ENCODE results near the gene SCGB3A2. TPM values are rescaled to one million over a fixed set of nuclear protein-coding genes. Genes with fewer than 3 reads are reported as not detected.
A peak's percentile ranks its signal among the peaks of the same experiment; 100 is the strongest.
"Not testable (repeated sequence)": the region's sequence is repeated elsewhere in the genome, so short reads cannot be mapped to it uniquely, and the experiment has no call there.

SCGB3A2 gene
- polyA plus RNA-seq, 3 donors: 1.3 to 15.9 (median 9.3) TPM

GRCh38 chr5:147869112-147869511 lies 9.4 kb upstream of the SCGB3A2 start:
- no peak overlapping the region for H3K27ac Mint-ChIP-seq
- peaks cover 1 to 10% (median 2%) of the 10 kb centered on the region in 7 donors for H3K9me3 Mint-ChIP-seq
- peaks cover 45% of the 10 kb centered on the region for H3K4me1 Mint-ChIP-seq
- H3K36me3 ChIP-seq (replicated peaks in 1 of 2; ENCODE audit: control insufficient read depth in 1 of 2, insufficient read depth in 2 of 2, low read length in 2 of 2): no peaks in the 10 kb centered on the region
- H2AFZ ChIP-seq (ENCODE audit: insufficient read depth, low read depth, low read length, poor library complexity, severe bottlenecking): no peak overlapping the region
- H3K9me3 ChIP-seq (replicated peaks in 1 of 2; ENCODE audit: control insufficient read depth in 1 of 2, insufficient read depth in 1 of 2, low read length in 2 of 2): no peaks in the 10 kb centered on the region
- no peaks in the 10 kb centered on the region for H3K79me2 ChIP-seq (ENCODE audit: insufficient read depth, low read length)
- no peak overlapping the region for H3K4me3 Mint-ChIP-seq
- peaks cover 3 to 11% of the 10 kb centered on the region in 2 donors for H3K4me1 ChIP-seq (ENCODE audit: control insufficient read depth in 1 of 2, insufficient read depth in 2 of 2, low read length in 2 of 2)
- DNase-seq: no peak
- no peak overlapping the region for H3K4me3 ChIP-seq (replicated peaks in 1 of 3; ENCODE audit: low read depth in 2 of 3, low read length in 3 of 3)
- H3K27me3 Mint-ChIP-seq (ENCODE audit: low read depth in 3 of 3): peaks cover 0 to 2% (median 0%) of the 10 kb centered on the region in 3 donors
- H3K9ac ChIP-seq (ENCODE audit: insufficient read depth, low read length, poor library complexity, severe bottlenecking): no peak overlapping the region
- WGBS (ENCODE audit: insufficient coverage): 100% methylated on average over 2 of the region's 4 CpGs
- intact Hi-C loops (cut with micrococcal nuclease): no loop called here
- H3K4me2 ChIP-seq (replicated peaks; ENCODE audit: extremely low read depth, low read length, poor library complexity, severe bottlenecking): no peak overlapping the region
- no peak for TF ChIP-seq CTCF (IDR thresholded peaks at IDR 0.05)
- H3K27me3 ChIP-seq (ENCODE audit: control insufficient read depth in 2 of 2, insufficient read depth in 2 of 2, low read length in 2 of 2): no peaks in the 10 kb centered on the region
- no peak overlapping the region for H3K27ac ChIP-seq (ENCODE audit: low read depth in 1 of 2, low read length in 2 of 2)
- no peaks in the 10 kb centered on the region for H4K20me1 ChIP-seq (ENCODE audit: insufficient read depth, low read length)
- H3K36me3 Mint-ChIP-seq: peaks cover 0 to 5% of the 10 kb centered on the region in 2 donors

- peaks cover 45% of the 10 kb centered on the region for H3K4me1 Mint-ChIP-seq
- H3K4me3 ChIP-seq (replicated peaks in 1 of 3; ENCODE audit: low read depth in 2 of 3, low read length in 3 of 3); H2AFZ ChIP-seq (ENCODE audit: insufficient read depth, low read depth, low read length, poor library complexity, severe bottlenecking); H4K20me1 ChIP-seq (ENCODE audit: insufficient read depth, low read length); H3K36me3 Mint-ChIP-seq; H3K9me3 ChIP-seq (replicated peaks in 1 of 2; ENCODE audit: control insufficient read depth in 1 of 2, insufficient read depth in 1 of 2, low read length in 2 of 2); intact Hi-C loops (cut with micrococcal nuclease); DNase-seq; H3K27me3 ChIP-seq (ENCODE audit: control insufficient read depth in 2 of 2, insufficient read depth in 2 of 2, low read length in 2 of 2); H3K9ac ChIP-seq (ENCODE audit: insufficient read depth, low read length, poor library complexity, severe bottlenecking); H3K27me3 Mint-ChIP-seq (ENCODE audit: low read depth in 3 of 3); H3K79me2 ChIP-seq (ENCODE audit: insufficient read depth, low read length); H3K4me1 ChIP-seq (ENCODE audit: control insufficient read depth in 1 of 2, insufficient read depth in 2 of 2, low read length in 2 of 2); H3K4me2 ChIP-seq (replicated peaks; ENCODE audit: extremely low read depth, low read length, poor library complexity, severe bottlenecking); H3K36me3 ChIP-seq (replicated peaks in 1 of 2; ENCODE audit: control insufficient read depth in 1 of 2, insufficient read depth in 2 of 2, low read length in 2 of 2); H3K27ac ChIP-seq (ENCODE audit: low read depth in 1 of 2, low read length in 2 of 2); H3K4me3 Mint-ChIP-seq: not testable (repeated sequence)
- 71% methylated on average over 1 of the region's 6 CpGs for WGBS (ENCODE audit: insufficient coverage)
- H3K9me3 Mint-ChIP-seq: peaks cover 1 to 10% (median 2%) of the 10 kb centered on the region in 7 donors
- peak overlapping the region in 2 of 7 donors; percentile 11 to 73 for H3K27ac Mint-ChIP-seq
These were observed 8.6 kb upstream of the SCGB3A2 start for GRCh38 chr5:147869892-147870291.

- H3K9me3 ChIP-seq (replicated peaks in 1 of 2; ENCODE audit: control insufficient read depth in 1 of 2, insufficient read depth in 1 of 2, low read length in 2 of 2); H3K36me3 Mint-ChIP-seq; H4K20me1 ChIP-seq (ENCODE audit: insufficient read depth, low read length); H3K9ac ChIP-seq (ENCODE audit: insufficient read depth, low read length, poor library complexity, severe bottlenecking); H3K4me2 ChIP-seq (replicated peaks; ENCODE audit: extremely low read depth, low read length, poor library complexity, severe bottlenecking); H3K9me3 Mint-ChIP-seq; intact Hi-C loops (cut with micrococcal nuclease); H3K27ac Mint-ChIP-seq; H3K27me3 ChIP-seq (ENCODE audit: control insufficient read depth in 2 of 2, insufficient read depth in 2 of 2, low read length in 2 of 2); H3K36me3 ChIP-seq (replicated peaks in 1 of 2; ENCODE audit: control insufficient read depth in 1 of 2, insufficient read depth in 2 of 2, low read length in 2 of 2); H3K4me3 ChIP-seq (replicated peaks in 1 of 3; ENCODE audit: low read depth in 2 of 3, low read length in 3 of 3); H3K4me1 ChIP-seq (ENCODE audit: control insufficient read depth in 1 of 2, insufficient read depth in 2 of 2, low read length in 2 of 2); H2AFZ ChIP-seq (ENCODE audit: insufficient read depth, low read depth, low read length, poor library complexity, severe bottlenecking); H3K27me3 Mint-ChIP-seq (ENCODE audit: low read depth in 3 of 3); DNase-seq; H3K79me2 ChIP-seq (ENCODE audit: insufficient read depth, low read length); H3K27ac ChIP-seq (ENCODE audit: low read depth in 1 of 2, low read length in 2 of 2): not testable (repeated sequence)
- H3K4me3 Mint-ChIP-seq: peak overlapping the region in 1 of 2 donors; percentile 6
- 96% methylated on average over 15 of the region's 18 CpGs for WGBS (ENCODE audit: insufficient coverage)
- H3K4me1 Mint-ChIP-seq: peaks cover 33% of the 10 kb centered on the region
These were observed 6.4 kb upstream of the SCGB3A2 start for GRCh38 chr5:147871980-147872549.

- H3K27me3 Mint-ChIP-seq (ENCODE audit: low read depth in 3 of 3); H3K4me3 ChIP-seq (replicated peaks in 1 of 3; ENCODE audit: low read depth in 2 of 3, low read length in 3 of 3); H3K4me3 Mint-ChIP-seq; H3K4me2 ChIP-seq (replicated peaks; ENCODE audit: extremely low read depth, low read length, poor library complexity, severe bottlenecking); H2AFZ ChIP-seq (ENCODE audit: insufficient read depth, low read depth, low read length, poor library complexity, severe bottlenecking); DNase-seq; H3K9me3 Mint-ChIP-seq; intact Hi-C loops (cut with micrococcal nuclease); H3K79me2 ChIP-seq (ENCODE audit: insufficient read depth, low read length); H3K4me1 ChIP-seq (ENCODE audit: control insufficient read depth in 1 of 2, insufficient read depth in 2 of 2, low read length in 2 of 2); H3K9me3 ChIP-seq (replicated peaks in 1 of 2; ENCODE audit: control insufficient read depth in 1 of 2, insufficient read depth in 1 of 2, low read length in 2 of 2); H3K27me3 ChIP-seq (ENCODE audit: control insufficient read depth in 2 of 2, insufficient read depth in 2 of 2, low read length in 2 of 2); H3K27ac ChIP-seq (ENCODE audit: low read depth in 1 of 2, low read length in 2 of 2); H4K20me1 ChIP-seq (ENCODE audit: insufficient read depth, low read length); H3K36me3 ChIP-seq (replicated peaks in 1 of 2; ENCODE audit: control insufficient read depth in 1 of 2, insufficient read depth in 2 of 2, low read length in 2 of 2); H3K9ac ChIP-seq (ENCODE audit: insufficient read depth, low read length, poor library complexity, severe bottlenecking); H3K36me3 Mint-ChIP-seq: not testable (repeated sequence)
- WGBS (ENCODE audit: insufficient coverage): 98% methylated on average over 6 of the region's 16 CpGs
- Mint-ChIP-seq H3K27ac (peak overlapping the region in 1 of 7 donors; percentile 68), H3K4me1 (peaks cover 25% of the 10 kb centered on the region)
These were observed 5.6 kb upstream of the SCGB3A2 start for GRCh38 chr5:147872744-147873435.
